ENCODE data around the gene AOC3. TPM values are rescaled to one million over a fixed set of nuclear protein-coding genes. Genes with fewer than 3 reads are reported as not detected.
"Not testable (repeated sequence)": the region's sequence is repeated elsewhere in the genome, so short reads cannot be mapped to it uniquely, and the experiment has no call there.

Gene AOC3
- total RNA-seq, 2 donors from 2014 or later, result 5.3 to 28.3 TPM

DNA sequence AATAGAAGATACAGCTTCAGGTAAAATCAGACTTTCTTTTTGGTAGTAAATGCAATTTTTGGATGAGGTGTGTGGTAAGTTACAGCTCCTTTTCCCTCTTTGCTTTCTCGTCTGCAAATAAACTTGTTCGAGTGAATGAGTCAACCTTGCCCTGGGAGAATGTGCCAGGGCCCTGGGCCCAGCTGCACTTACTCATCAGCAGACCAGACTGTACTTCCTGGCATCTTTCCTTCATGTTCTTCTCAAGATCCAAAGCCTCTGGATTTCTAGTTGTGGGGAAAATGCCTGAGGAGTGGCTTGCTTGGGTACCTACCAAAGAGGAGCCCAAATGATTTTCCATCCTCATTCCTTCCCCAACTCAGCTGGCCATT lies 44.2 kb downstream of the AOC3 start:
- TF ChIP-seq CTCF (IDR thresholded peaks at IDR 0.05), result no peak
- intact Hi-C loops (cut with DNase I), result no loop called here
- Histone ChIP-seq H3K27ac (no peak overlapping the region), H3K9me3 (no peaks in the 10 kb centered on the region), H3K4me3 (no peak overlapping the region), H3K4me1 (peaks cover 8% of the 10 kb centered on the region), H3K27me3 (no peaks in the 10 kb centered on the region), H3K36me3 (no peaks in the 10 kb centered on the region), H3K9ac (ENCODE audit: low read depth in 2 of 2, low read length in 2 of 2) (no peak overlapping the region)
- DNase-seq, result peak; percentile 47

- Histone ChIP-seq H3K9ac (ENCODE audit: low read depth in 2 of 2, low read length in 2 of 2) (peak overlapping the region in 1 of 2 donors; percentile 8), H3K4me3 (no peak overlapping the region), H3K36me3 (no peaks in the 10 kb centered on the region), H3K4me1 (peaks cover 8% of the 10 kb centered on the region), H3K27ac (no peak overlapping the region), H3K9me3 (no peaks in the 10 kb centered on the region), H3K27me3 (peaks cover 7% of the 10 kb centered on the region)
- intact Hi-C loops (cut with DNase I), result no loop called here
- no peak for TF ChIP-seq CTCF (IDR thresholded peaks at IDR 0.05)
- DNase-seq, result no peak
Measured at GRCh38 chr17:42898147-42898811, 47.3 kb downstream of the AOC3 start.

DNA sequence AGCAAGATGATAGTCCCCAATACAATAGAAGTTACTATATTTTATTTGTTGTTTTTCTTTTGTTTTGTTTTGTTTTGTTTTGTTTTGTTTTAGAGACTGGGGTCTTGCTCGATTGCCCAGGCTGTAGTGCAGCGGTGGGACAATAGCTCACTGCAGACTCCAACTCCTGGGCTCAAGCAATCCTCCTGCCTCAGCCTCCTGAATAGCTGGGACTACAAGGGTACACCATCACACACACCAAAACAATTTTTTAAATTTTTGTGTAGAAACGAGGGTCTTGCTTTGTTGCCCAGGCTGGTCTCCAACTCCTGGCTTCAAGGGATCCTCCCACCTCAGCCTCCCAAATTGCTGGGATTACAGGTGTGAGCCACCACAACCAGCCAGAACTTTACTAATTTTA lies 49.0 kb downstream of the AOC3 start:
- H3K9me3 ChIP-seq, H3K4me3 ChIP-seq: not testable (repeated sequence)

DNA sequence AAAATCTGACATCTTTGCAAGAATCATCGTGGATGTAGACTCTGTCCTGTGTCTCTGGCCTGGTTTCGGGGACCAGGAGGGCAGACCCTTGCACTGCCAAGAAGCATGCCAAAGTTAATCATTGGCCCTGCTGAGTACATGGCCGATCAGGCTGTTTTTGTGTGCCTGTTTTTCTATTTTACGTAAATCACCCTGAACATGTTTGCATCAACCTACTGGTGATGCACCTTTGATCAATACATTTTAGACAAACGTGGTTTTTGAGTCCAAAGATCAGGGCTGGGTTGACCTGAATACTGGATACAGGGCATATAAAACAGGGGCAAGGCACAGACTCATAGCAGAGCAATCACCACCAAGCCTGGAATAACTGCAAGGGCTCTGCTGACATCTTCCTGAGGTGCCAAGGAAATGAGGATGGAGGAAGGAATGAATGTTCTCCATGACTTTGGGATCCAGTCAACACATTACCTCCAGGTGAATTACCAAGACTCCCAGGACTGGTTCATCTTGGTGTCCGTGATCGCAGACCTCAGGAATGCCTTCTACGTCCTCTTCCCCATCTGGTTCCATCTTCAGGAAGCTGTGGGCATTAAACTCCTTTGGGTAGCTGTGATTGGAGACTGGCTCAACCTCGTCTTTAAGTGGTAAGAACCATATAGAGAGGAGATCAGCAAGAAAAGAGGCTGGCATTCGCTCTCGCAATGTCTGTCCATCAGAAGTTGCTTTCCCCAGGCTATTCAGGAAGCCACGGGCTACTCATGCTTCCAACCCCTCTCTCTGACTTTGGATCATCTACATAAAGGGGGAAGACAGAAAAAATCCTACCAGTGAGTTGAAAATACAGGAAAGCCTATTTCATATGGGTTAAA lies 49.7 kb downstream of the AOC3 start, which contains the start of gene G6PC1:
Gene G6PC1, plus strand, starts transcription at position 340 of the 872 bp plus-strand sequence. Its CDS starts 78 bp downstream, at position 418.
- no peak within 1 kb of the TSS for H3K27ac ChIP-seq
- H3K27me3 ChIP-seq, result peaks cover 7% of the 10 kb centered on the region
- TF ChIP-seq CTCF (IDR thresholded peaks at IDR 0.05), result no peak
- DNase-seq, result no peak
- H3K36me3 ChIP-seq, result no peaks in the 10 kb centered on the region
- no peak within 1 kb of the TSS for H3K9ac ChIP-seq (ENCODE audit: low read depth in 2 of 2, low read length in 2 of 2)
- no peaks in the 10 kb centered on the region for H3K4me1 ChIP-seq
- H3K4me3 ChIP-seq, result no peak within 1 kb of the TSS
- H3K9me3 ChIP-seq, result no peaks in the 10 kb centered on the region
- intact Hi-C loops (cut with DNase I), result no loop called here

More for the DNA sequence above, 49.0 kb downstream of the AOC3 start:
- H3K9ac ChIP-seq (ENCODE audit: low read depth in 2 of 2, low read length in 2 of 2); DNase-seq; H3K36me3 ChIP-seq; H3K27ac ChIP-seq; intact Hi-C loops (cut with DNase I); H3K4me1 ChIP-seq; H3K27me3 ChIP-seq: not testable (repeated sequence)

DNA sequence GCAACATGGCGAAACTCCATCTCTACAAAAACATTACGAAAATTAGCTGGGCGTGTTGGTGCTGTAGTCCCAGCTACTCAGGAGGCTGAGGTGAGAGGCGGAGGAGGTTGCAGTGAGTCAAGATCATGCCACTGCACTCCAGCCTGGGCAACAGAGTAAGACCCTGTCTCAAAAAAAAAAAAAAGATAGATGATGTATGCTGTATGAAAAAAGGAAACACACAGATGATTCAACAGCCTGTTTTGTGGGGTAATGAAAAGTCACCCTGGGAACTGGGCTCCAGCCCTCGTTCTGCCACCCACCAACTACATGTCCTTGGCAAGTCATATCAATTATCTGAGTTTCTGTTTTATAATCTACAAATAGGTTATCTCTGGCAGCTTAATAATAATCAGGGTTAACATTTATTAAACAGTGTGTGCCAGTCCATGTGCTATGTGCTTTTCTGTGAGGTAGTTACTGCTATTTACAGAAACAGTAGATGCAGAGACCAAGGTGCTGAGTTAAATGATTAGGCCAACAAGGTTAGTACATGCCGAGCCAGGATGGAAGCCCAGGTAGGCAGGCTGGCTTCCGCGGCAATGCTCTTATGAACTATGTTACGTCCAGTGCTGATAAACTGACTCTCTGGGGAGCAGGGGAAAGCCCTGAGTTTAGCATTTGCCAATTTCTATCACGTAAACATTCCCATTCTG lies 50.7 kb downstream of the AOC3 start:
- H3K9ac ChIP-seq (ENCODE audit: low read depth in 2 of 2, low read length in 2 of 2), result no peak overlapping the region
- no peak for TF ChIP-seq CTCF (IDR thresholded peaks at IDR 0.05)
- H3K27ac ChIP-seq, result no peak overlapping the region
- H3K4me1 ChIP-seq, result no peaks in the 10 kb centered on the region
- intact Hi-C loops (cut with DNase I), result no loop called here
- no peaks in the 10 kb centered on the region for H3K9me3 ChIP-seq
- H3K36me3 ChIP-seq, result no peaks in the 10 kb centered on the region
- peaks cover 7% of the 10 kb centered on the region for H3K27me3 ChIP-seq
- no peak for DNase-seq
- H3K4me3 ChIP-seq, result no peak overlapping the region

All from colonic mucosa (tissue), 4 donors.